Stimulated activated CD8-positive, alpha-beta memory T cell treated with anti-CD3 and anti-CD28 coated beads, Interleukin-7, amount 100 ng/mL, for 4 hours (primary cell): ENCODE results near the gene FLT4.
"Not testable (repeated sequence)": the region's sequence is repeated elsewhere in the genome, so short reads cannot be mapped to it uniquely, and the experiment has no call there.

Source experiments
- DNase-seq, 2 donors: peaks; one replicate each; pipeline ENCODE4 v3.0.0-alpha.2; 2020; ENCODE audit warnings: low read depth in 2 of 2

Gene FLT4

GRCh38 chr5:180670586-180671359 is 21.4 kb upstream of the FLT4 start:
- DNase-seq = peak in 1 of 2 donors; percentile 43

GRCh38 chr5:180670157-180670556 is 20.8 kb upstream of the FLT4 start:
- DNase-seq = no peak

GRCh38 chr5:180669661-180670060 is 20.3 kb upstream of the FLT4 start:
- no peak for DNase-seq

- no peak for DNase-seq
Measured at GRCh38 chr5:180668835-180669596, 19.6 kb upstream of the FLT4 start.

GRCh38 chr5:180666812-180667211 is 17.4 kb upstream of the FLT4 start:
- DNase-seq = no peak

GRCh38 chr5:180665682-180666404 is 16.4 kb upstream of the FLT4 start:
- DNase-seq = no peak

GRCh38 chr5:180658774-180659564 is 9.6 kb upstream of the FLT4 start:
- no peak for DNase-seq

GRCh38 chr5:180655243-180655642 is 5.8 kb upstream of the FLT4 start:
- not testable (repeated sequence) for DNase-seq

- no peak for DNase-seq
Measured at GRCh38 chr5:180652771-180653170, 3.4 kb upstream of the FLT4 start.

GRCh38 chr5:180652346-180652745 is 2.9 kb upstream of the FLT4 start:
- DNase-seq = no peak

- peak in 1 of 2 donors; percentile 17 for DNase-seq
Measured at GRCh38 chr5:180648658-180649296, 623 bp downstream of the FLT4 start.

- DNase-seq = no peak
Measured at GRCh38 chr5:180647941-180648500, 1.4 kb downstream of the FLT4 start.

- DNase-seq = no peak
Measured at GRCh38 chr5:180647465-180647864, 1.9 kb downstream of the FLT4 start.

GRCh38 chr5:180646963-180647305 is 2.5 kb downstream of the FLT4 start:
- DNase-seq = no peak

- no peak for DNase-seq
Measured at GRCh38 chr5:180646289-180646962, 3.0 kb downstream of the FLT4 start.

- DNase-seq = no peak
Measured at GRCh38 chr5:180645274-180646204, 3.9 kb downstream of the FLT4 start.

GRCh38 chr5:180644825-180645273 is 4.6 kb downstream of the FLT4 start:
- DNase-seq = no peak

GRCh38 chr5:180644129-180644824 is 5.1 kb downstream of the FLT4 start:
- DNase-seq = no peak
